Tibial nerve (tissue), 4 donors: ENCODE data around the gene PLA2G6. TPM values are rescaled to one million over a fixed set of nuclear protein-coding genes. Genes with fewer than 3 reads are reported as not detected.

Source experiments
- DNase-seq, 2 donors: peaks; one replicate each; pipeline ENCODE4 v3.0.0-alpha.2; 2019; ENCODE audit warnings: low spot score in 2 of 2
- H3K27ac ChIP-seq, 4 donors: fragments of 200-600 bp; sonication (generic) in 3 of 4; one replicate each; pipeline ENCODE4 v1.5.1; 2017 to 2019; ENCODE audit warnings: mild to moderate bottlenecking in 1 of 4
- H3K27me3 ChIP-seq, 2 donors: fragments of 200-600 bp; sonication (generic) in 1 of 2; one replicate each; pipeline versions ENCODE4 v1.5.1 to v1.6.0; 2017 to 2019
- H3K36me3 ChIP-seq, 3 donors: fragments of 200-600 bp; sonication (generic); one replicate each; pipeline ENCODE4 v1.5.1; 2018 to 2019
- H3K4me1 ChIP-seq, 4 donors: fragments of 200-600 bp; sonication (generic) in 3 of 4; one replicate each; pipeline ENCODE4 v1.5.1; 2017 to 2019
- H3K4me3 ChIP-seq, 4 donors: fragments of 200-600 bp; sonication (generic) in 3 of 4; one replicate each; pipeline ENCODE4 v1.5.1; 2017 to 2019; ENCODE audit warnings: mild to moderate bottlenecking in 1 of 4, moderate library complexity in 1 of 4
- H3K9me3 ChIP-seq, 4 donors: fragments of 200-600 bp; sonication (generic) in 3 of 4; one replicate each; pipeline ENCODE4 v1.5.1; 2017 to 2019
- CTCF ChIP-seq, 5 experiments: fragments of 200-600 bp in 3 of 5; fragments of 450-650 bp in 2 of 5; sonication (generic) in 3 of 5; IDR thresholded peaks; one replicate each; pipeline ENCODE4 v1.5.1; 2016 to 2019; ENCODE audit warnings: antibody characterized with exemption in 5 of 5, mild to moderate bottlenecking in 3 of 5, moderate library complexity in 2 of 5
- EP300 ChIP-seq, 2 donors: sonication (generic); formaldehyde crosslinking; IDR thresholded peaks; one replicate each; pipeline ENCODE4 v1.6.1; 2017; ENCODE audit warnings: antibody characterized with exemption in 2 of 2, mild to moderate bottlenecking in 1 of 2
- POLR2A ChIP-seq, 2 donors: fragments of 450-650 bp; IDR thresholded peaks; one replicate each; pipeline ENCODE4 v1.6.1; 2017; ENCODE audit warnings: antibody characterized with exemption in 2 of 2, mild to moderate bottlenecking in 2 of 2, moderate library complexity in 2 of 2
- WGBS, 2 donors: methylation state at CpG; one replicate each; pipeline ENCODE4 v1.1.5; 2018; 5-methylcytosine and 5-hydroxymethylcytosine counted together
- total RNA-seq, 4 donors: library from RNA; depleted of rRNA; stranded (reverse); fragments of >200 nt; gene quantifications; one replicate each; pipeline ENCODE4 v1.1.0, GENCODE V29; 2016

Gene PLA2G6
- total RNA-seq, 4 donors from 2014 or later = 48.5 to 60.3 (median 55.1) TPM

GRCh38 chr22:38088629-38089473 lies 92.8 kb downstream of the PLA2G6 start:
- H3K4me3 ChIP-seq = peak overlapping the region in 1 of 4 donors; percentile 39
- no peak for TF ChIP-seq POLR2A (IDR thresholded peaks at IDR 0.05)
- TF ChIP-seq CTCF (IDR thresholded peaks at IDR 0.05) = no peak
- TF ChIP-seq EP300 (IDR thresholded peaks at IDR 0.05) = no peak
- 36 to 45% methylated on average over 10 to 14 of the region's 85 CpGs for WGBS, 2 donors

GRCh38 chr22:38087855-38088254 lies 93.8 kb downstream of the PLA2G6 start:
- 91 to 92% methylated on average over 12 of the region's 12 CpGs for WGBS, 2 donors
- Histone ChIP-seq H3K27me3 (peaks cover 0 to 16% of the 10 kb centered on the region in 2 donors), H3K4me3 (no peak overlapping the region), H3K4me1 (peaks cover 0 to 31% (median 8%) of the 10 kb centered on the region in 4 donors), H3K36me3 (peaks cover 0 to 40% (median 2%) of the 10 kb centered on the region in 3 donors), H3K9me3 (no peaks in the 10 kb centered on the region), H3K27ac (no peak overlapping the region)
- TF ChIP-seq CTCF (IDR thresholded peaks at IDR 0.05) (no peak), POLR2A (IDR thresholded peaks at IDR 0.05) (no peak), EP300 (IDR thresholded peaks at IDR 0.05) (no peak)
- DNase-seq = no peak

More at GRCh38 chr22:38088629-38089473, 92.8 kb downstream of the PLA2G6 start:
- Histone ChIP-seq H3K27ac (peak overlapping the region in 1 of 4 donors; percentile 41), H3K36me3 (peaks cover 0 to 43% (median 2%) of the 10 kb centered on the region in 3 donors), H3K9me3 (no peaks in the 10 kb centered on the region), H3K27me3 (peaks cover 0 to 14% of the 10 kb centered on the region in 2 donors), H3K4me1 (peaks cover 0 to 21% (median 7%) of the 10 kb centered on the region in 4 donors)
- no peak for DNase-seq

- H3K27me3 ChIP-seq = peaks cover 0 to 25% of the 10 kb centered on the region in 2 donors
- 78 to 82% methylated on average over 13 of the region's 13 CpGs for WGBS, 2 donors
These were observed 94.7 kb downstream of the PLA2G6 start for GRCh38 chr22:38086942-38087341.

GRCh38 chr22:38086001-38086845 lies 95.4 kb downstream of the PLA2G6 start:
- WGBS, 2 donors = 84 to 95% methylated on average over 11 to 22 of the region's 25 CpGs
- Histone ChIP-seq H3K4me3 (no peak overlapping the region), H3K27me3 (peaks cover 0 to 30% of the 10 kb centered on the region in 2 donors), H3K27ac (no peak overlapping the region), H3K36me3 (peaks cover 0 to 40% (median 2%) of the 10 kb centered on the region in 3 donors), H3K4me1 (peaks cover 0 to 47% (median 19%) of the 10 kb centered on the region in 4 donors), H3K9me3 (no peaks in the 10 kb centered on the region)
- no peak for DNase-seq
- no peak for TF ChIP-seq CTCF (IDR thresholded peaks at IDR 0.05)
- TF ChIP-seq POLR2A (IDR thresholded peaks at IDR 0.05) = no peak
- TF ChIP-seq EP300 (IDR thresholded peaks at IDR 0.05) = no peak

More at GRCh38 chr22:38086942-38087341, 94.7 kb downstream of the PLA2G6 start:
- DNase-seq = no peak
- H3K27ac ChIP-seq = no peak overlapping the region
- H3K36me3 ChIP-seq = peaks cover 0 to 40% (median 2%) of the 10 kb centered on the region in 3 donors
- TF ChIP-seq CTCF (IDR thresholded peaks at IDR 0.05) (no peak), POLR2A (IDR thresholded peaks at IDR 0.05) (no peak), EP300 (IDR thresholded peaks at IDR 0.05) (no peak)
- H3K9me3 ChIP-seq = no peaks in the 10 kb centered on the region
- H3K4me3 ChIP-seq = no peak overlapping the region
- H3K4me1 ChIP-seq = peaks cover 0 to 40% (median 13%) of the 10 kb centered on the region in 4 donors
